GM19463 (cell line): ENCODE measurements around the gene PKN1.

Experiments used
- ATAC-seq: cut with Tn5 transposase; IDR thresholded peaks from one replicate; pipeline ENCODE4 v1.9.1; 2021; ENCODE audit warnings: mild to moderate bottlenecking, moderate library complexity; ENCODE audit not compliant: unreplicated experiment

PKN1 gene

DNA sequence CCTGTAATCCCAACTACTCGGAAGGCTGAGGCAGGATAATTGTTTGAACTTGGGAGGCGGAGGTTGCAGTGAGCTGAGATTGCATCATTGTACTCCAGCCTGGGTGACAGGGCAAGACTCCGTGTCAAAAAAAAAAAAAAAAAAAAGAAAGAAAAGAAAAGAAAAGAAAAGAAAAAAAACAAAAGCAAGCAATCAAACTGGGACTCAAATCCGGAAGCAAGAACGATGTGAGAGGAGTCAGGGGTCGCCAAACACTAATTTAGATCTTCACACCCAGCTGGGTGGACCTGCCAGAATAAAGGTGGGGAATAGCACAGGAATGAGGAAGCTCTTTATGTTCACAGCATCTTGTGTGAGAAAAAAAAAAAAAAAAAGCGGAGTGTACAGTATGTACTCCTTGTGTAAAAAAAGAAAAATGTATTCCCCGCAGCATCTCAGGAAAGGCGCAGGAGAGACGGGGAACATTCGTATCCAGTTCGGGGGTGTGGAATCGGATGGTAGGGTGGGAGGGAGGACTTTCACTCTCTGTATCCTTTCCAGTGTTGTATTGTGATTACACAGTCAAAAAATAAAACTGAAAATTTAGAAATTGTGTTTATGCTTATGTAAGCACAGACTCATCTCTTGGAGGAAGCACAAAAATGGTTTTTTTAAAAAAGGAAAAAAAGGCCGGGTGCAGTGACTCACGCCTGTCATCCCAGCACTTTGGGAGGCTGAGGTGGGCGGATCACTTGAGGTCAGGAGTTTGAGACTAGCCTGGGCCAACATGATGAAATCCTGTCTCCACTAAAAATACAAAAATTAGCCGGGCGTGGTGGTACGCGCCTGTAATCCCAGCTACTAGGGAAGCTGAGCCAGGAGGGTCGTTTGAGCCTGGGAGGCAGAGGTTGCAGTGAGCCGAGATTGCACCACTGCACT is 77.5 kb downstream of the PKN1 start:
- ATAC-seq = no peak

DNA sequence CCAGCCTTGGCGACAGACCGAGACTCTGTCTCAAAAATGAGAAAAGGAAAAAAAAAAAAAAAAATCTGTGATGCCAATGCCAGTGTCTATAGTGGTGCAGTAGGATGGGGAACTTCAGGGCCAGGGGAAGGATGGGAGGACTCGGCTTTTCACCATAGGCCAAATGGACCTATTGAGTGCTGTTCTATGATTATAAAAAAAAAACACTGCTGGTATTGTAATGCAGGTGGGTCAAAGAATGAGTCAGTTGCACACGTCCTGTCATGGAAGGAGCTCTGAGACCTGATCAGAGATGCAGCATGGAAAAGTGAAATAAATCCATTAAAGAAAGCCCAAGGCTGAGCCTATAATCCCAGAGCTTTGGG is 78.1 kb downstream of the PKN1 start:
- ATAC-seq = no peak

DNA sequence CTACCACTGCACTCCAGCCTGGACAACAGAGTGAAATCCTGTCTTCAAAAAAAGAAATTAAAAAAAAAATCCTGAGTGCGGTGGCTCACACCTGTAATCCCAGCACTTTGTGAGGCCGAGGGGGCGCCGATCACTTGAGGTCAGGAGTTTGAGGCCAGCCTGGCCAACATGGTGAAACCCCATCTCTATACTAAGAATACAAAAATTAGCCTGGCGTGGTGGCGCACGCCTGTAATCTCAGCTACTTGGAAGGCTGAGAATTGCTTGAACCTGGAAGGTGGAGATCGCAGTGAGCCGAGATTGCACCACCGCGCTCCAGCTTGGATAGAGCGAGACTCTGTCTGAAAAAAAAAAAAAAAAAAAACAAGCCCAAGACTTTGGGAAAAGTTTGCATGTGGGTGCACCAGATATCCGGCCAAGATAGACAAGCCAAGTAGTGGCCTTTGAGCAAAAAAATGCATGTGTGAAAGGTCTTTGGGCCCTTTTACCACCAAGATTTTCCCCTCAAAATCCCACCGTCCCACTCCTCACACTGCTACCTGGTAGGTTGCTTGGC is 79.4 kb downstream of the PKN1 start:
- ATAC-seq = no peak

DNA sequence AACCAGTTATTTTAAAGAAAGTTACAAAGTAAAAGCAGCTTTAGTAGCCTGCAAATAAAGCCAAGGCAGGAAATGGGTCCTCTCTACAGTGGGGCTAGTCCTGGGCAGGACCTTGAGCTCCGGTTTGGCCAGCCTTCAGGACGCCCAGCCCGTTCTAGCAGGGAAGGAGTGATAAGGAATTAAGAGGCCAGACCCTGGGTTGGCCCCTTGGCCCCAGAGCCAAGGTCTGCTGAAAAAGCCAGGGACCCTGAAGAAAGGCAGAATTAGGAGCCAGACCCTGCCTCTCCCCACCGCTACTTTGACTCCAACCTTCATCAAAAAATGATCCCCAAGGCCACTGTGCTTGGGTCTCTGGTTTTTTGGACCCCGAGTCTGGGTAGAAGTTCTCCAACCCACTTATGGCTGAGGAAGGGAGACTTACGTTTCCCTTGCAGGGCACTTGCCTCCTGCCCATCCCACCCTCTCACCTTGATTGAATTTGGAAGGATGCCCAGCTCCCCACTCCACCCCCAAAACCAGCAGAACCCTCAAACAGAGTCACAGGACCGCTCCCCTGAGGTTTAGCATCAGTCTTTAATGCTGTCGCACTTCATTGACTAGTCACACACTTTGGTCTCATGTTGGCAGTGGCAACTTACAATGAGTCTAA is 81.2 kb downstream of the PKN1 start:
- ATAC-seq = no peak

DNA sequence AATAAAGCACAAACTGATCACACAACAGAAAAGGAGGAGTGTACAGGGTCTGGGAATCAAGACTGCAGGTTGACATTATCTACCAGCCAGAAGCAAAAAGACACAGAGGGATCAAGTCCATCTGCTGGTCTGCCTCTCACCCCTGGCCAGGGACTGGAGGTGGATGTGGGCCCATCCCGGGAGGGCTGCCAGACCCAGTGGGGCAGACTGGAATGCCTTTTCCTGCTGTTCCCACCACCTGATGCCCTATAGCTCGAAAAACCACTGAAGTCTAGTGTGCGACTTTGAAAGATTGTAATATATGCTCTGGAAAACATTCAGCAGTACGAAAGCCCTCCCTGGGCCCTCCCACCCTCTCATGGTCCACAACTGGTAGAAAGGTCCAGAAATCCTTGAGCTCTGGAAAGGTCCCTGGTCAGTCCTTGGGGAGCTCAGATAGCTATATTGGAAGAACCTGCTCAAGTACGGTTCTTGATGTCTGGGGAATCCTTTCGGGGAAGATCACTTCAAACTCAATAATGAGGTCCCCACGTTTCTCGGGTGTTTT is 82.5 kb downstream of the PKN1 start:
- no peak for ATAC-seq

DNA sequence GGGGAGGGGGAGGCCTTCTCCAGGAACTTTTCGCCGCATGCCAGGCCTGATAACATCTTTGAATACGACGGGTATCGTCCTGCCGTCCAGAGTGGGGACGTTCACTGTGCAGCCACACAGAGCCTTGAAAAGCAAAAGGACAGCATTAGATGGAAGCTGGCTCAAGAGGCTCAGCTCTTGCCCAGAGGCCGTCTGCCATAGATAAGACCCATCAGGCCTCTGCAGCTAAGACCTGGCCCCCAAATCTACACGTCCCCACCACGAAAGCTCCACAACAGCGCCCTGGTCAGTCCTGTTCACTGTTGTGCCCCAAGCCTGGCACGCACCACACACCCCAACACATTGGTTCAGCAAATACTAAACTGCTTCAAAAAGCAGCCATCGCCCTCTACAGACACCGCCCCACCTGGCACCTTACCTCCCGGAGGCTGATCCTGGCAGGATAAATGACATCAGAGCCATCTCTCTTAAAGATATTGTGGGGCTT is 83.0 kb downstream of the PKN1 start:
- ATAC-seq = no peak

DNA sequence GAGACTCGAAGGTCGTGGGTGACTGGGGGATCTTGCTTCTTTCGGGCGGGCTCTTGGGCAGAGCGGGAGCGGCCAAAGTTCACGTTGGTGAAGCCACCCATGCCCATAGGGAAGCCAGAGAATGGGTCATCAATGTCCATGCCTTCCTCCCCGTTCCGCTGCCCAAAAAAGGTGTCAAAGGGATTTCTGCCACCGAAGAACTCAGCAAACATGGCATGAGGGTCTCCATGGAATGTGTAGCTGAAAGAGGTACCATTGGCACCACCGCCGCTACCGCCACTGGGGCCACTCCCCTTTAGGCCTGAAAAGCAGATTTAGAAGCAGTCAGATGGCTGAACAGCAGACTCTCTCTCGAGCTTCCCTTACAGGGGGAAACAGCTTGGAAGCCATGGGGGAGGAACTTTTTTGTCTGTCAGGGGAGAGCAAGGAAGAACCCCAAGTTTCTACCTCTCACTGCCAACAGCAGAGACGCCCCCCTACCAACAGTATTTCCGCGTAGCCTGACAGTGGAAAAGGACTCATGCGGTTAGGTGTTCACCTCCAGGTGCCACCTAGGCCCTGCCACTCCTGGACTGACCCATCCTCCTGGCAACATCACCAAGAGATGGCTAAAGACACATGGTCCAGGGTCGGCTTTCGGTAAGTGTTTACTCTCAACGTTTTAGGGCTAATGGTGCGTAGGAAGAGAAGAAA is 83.8 kb downstream of the PKN1 start:
- ATAC-seq = no peak

DNA sequence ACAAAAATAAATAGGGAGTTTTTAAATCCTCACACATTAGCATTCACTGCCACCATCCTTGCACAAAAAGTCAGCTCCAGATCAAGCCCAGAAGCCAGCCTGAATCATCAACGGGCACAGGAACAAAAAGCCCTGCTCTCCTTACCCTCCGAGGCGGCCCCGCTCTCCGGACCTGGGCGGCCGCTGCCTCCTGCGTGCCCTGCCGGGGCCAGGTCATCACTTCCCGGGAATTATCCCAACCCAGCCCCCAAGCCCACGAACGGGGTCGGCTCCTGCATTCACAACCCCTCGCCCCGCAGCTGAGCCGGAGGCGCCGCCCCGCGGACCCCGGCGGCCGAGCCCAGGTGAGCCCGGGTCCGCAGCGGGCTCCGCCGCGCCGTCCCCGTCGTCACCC is 84.3 kb downstream of the PKN1 start:
- ATAC-seq = no peak

DNA sequence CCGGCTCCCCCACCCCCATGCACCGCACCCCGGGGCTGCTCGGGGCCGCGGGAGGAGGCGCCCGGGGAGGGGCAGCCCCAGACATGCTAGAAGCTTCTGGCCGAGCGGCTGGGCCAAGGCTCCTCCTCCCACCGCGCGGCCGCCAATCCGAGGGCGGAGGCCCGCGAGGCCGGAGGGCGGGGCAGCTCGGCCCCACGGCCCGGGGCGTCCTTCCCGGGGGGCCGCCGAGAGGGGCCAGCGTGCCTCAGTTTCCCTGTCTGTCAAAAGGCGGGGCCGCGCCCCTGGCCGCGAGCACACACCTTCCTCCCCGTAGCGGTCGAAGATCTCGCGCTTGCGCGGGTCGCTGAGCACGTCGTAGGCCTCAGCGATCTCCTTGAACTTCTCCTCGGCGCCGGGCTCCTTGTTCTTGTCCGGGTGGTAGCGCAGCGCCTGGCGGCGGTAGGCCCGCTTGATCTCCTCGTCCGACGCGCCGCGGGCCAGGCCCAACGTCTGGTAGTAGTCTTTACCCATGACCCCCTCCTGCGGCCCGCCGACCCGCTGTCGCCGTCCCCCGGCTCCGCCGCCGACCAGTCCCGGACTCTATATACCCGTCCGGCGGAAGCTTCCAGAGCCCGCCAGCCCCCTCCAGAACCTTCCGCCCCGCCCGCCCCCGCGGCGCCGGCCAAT is 84.9 kb downstream of the PKN1 start, which contains the start of gene DNAJB1:
TSS of gene DNAJB1 (minus strand) at position 558 of the 666 bp plus-strand sequence. CDS start at position 510, 48 bp downstream.
- ATAC-seq = peak; percentile 57

DNA sequence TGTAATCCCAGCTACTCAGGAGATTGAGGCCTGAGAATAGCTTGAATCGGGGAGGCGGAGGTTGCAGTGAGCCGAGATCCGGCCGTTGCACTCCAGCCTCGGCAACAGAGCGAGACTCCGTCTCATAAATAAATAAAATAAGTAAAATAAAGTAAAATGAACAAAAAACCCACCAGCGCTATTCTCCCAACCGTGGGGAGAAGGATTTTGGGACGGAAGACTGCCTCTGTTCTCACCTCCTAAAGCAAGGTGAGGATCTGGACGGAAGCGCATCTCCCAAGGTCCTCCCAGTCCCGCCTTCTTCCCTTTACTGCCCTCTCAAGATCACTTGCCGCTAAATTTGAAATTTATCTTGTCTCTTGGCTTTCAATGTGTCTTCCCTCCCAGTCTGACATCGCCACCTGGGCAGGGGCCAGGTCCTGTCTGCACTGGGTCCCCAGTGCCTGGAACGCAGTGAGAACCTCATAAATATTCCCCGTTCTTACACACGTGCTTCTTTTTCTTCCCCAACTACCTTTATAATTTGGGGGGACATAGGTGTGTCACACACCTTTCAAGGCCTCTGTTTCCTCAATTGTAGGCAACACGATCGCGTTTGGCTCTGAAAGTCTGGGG is 86.2 kb downstream of the PKN1 start:
- ATAC-seq = no peak

DNA sequence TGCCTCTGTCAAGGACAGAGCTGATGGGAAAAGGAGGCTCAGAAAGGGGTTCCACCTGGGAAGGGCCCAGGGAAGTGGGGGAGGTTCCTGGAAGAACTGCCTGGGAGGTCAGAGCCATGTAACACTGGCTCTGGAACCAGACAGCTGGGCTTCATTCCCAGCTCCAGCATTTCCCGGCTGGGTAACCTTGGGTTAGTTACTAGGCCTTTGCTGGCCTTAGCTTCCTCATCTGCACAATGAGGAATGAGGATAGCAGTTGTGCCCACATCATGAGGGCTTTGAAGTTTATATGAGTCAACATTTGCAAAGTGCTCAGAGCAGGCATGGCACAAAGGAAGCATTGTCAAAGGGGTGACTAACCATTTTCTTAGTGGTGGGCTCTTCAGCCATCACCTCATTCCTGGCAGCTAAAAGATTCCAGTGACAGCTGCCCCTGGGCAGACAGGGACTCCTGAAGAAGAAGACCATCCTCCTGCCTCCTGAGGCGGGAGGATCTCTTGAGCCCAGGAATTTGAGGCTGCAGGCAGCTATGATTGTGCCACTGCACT is 86.8 kb downstream of the PKN1 start:
- no peak for ATAC-seq

DNA sequence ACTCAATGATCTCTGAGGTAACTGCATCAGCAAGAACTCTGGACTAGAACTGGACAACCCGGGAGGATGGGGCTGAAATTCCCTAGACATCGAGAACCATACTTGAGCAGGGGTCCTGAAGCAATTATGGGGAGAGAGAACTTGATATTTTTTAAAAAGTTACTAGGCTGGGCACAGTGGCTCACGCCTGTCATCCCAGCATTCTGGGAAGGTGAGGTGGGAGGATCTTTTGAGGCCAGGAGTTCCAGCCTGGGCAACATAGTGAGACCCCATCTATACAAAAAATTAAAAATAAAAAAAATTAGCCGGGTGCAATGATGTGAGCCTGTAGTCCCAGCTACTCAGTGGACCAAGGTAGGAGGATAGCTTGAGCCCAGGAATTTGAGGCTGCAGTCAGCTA is 87.4 kb downstream of the PKN1 start:
- no peak for ATAC-seq
